Measurements from ENCODE around the gene PLEKHA8. TPM values are rescaled to one million over a fixed set of nuclear protein-coding genes. Genes with fewer than 3 reads are reported as not detected.
"Not testable (repeated sequence)": the region's sequence is repeated elsewhere in the genome, so short reads cannot be mapped to it uniquely, and the experiment has no call there.

The PLEKHA8 gene
- total RNA-seq, 1 donor from 2014 or later = 62.7 TPM

DNA sequence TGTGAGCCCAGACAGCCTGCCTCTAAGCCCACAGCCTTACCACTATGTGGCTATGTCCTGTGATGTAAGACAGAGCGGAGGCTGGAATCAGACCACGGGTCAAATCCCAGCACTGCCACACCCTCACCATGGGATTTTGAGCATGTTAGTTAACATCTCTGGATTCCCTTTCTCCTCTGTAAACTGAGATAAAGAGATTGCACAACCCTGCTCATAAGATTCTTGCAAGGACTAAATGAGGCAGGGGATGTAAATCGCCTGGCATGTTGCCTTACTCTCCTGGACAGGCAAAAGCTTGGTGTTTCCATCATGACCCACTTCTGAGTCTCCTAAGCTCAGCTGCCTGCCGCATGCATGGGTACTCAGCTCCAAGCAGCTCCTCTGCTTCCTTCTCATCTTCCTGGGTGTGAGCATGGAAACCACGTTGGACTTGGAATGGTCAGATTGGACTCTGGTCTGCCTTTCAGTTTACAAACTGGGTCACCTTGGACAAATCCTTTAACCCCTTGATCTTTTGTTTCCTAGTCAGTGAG is 65.3 kb downstream of the PLEKHA8 start:
- Histone ChIP-seq H3K36me3 (peaks cover 7% of the 10 kb centered on the region), H3K9me3 (ENCODE audit: low read depth) (no peaks in the 10 kb centered on the region), H3K27ac (no peak overlapping the region), H3F3A (ENCODE audit: low read depth) (no peaks in the 10 kb centered on the region), H2AFZ (replicated peaks) (no peak overlapping the region), H3K4me3 (no peak overlapping the region), H3K9ac (no peak overlapping the region), H4K20me1 (ENCODE audit: low read depth) (no peaks in the 10 kb centered on the region), H3K4me2 (no peak overlapping the region), H3K79me2 (ENCODE audit: low read depth) (no peaks in the 10 kb centered on the region), H3K4me1 (no peaks in the 10 kb centered on the region), H3K27me3 (no peaks in the 10 kb centered on the region)
- Mint-ChIP-seq H3K9me3 (peaks cover 27% of the 10 kb centered on the region), H3K36me3 (peaks cover 22% of the 10 kb centered on the region), H3K27ac (no peak overlapping the region), H3K27me3 (ENCODE audit: insufficient read depth, low read depth) (no peaks in the 10 kb centered on the region), H3K4me3 (no peak overlapping the region), H3K4me1 (no peaks in the 10 kb centered on the region)
- TF ChIP-seq, protein P1, sequence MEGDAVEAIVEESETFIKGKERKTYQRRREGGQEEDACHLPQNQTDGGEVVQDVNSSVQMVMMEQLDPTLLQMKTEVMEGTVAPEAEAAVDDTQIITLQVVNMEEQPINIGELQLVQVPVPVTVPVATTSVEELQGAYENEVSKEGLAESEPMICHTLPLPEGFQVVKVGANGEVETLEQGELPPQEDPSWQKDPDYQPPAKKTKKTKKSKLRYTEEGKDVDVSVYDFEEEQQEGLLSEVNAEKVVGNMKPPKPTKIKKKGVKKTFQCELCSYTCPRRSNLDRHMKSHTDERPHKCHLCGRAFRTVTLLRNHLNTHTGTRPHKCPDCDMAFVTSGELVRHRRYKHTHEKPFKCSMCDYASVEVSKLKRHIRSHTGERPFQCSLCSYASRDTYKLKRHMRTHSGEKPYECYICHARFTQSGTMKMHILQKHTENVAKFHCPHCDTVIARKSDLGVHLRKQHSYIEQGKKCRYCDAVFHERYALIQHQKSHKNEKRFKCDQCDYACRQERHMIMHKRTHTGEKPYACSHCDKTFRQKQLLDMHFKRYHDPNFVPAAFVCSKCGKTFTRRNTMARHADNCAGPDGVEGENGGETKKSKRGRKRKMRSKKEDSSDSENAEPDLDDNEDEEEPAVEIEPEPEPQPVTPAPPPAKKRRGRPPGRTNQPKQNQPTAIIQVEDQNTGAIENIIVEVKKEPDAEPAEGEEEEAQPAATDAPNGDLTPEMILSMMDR (IDR thresholded peaks at IDR 0.05) = no peak
- TF ChIP-seq EZH2 (IDR thresholded peaks at IDR 0.05) (no peak), EZH2phosphoT487 (IDR thresholded peaks at IDR 0.05) (no peak)
- DNase-seq (ENCODE audit: low spot score) = no peak

DNA sequence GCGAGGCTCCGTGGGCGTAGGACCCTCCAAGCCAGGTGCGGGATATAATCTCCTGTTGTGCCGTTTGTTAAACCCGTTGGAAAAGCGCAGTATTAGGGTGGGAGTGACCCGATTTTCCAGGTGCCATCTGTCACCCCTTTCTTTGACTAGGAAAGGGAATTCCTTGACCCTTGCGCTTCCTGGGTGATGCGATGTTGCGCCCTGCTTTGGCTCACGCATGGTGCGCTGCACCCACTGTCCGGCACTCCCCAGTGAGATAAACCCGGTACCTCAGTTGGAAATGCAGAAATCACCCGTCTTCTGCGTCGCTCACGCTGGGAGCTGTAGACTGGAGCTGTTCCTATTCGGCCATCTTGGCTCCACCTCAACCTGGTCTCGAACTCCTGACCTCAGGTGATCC is 70.4 kb downstream of the PLEKHA8 start:
- not testable (repeated sequence) for H3K27me3 ChIP-seq, H3K4me2 ChIP-seq
- peaks cover 39% of the 10 kb centered on the region for H3K36me3 Mint-ChIP-seq

DNA sequence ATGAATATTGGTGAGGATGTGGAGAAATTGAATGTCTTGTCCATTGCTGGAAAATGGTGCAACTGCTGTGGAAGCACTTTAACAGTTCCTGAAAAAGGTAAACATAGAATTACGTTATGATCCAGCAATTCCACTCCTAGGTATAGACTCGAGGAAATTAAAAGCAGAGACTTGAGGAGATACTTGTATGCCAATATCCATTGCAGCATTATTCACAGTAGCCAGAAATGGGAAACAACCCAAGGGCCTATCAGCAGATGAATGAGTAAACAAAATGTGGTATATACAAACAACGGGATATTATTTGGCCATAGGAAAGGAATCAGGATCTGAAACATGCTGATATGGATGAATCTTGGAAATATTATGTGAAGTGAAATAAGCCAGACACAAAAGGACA is 74.1 kb downstream of the PLEKHA8 start:
- Mint-ChIP-seq H3K4me3 (no peak overlapping the region), H3K27me3 (ENCODE audit: insufficient read depth, low read depth) (no peaks in the 10 kb centered on the region), H3K4me1 (no peaks in the 10 kb centered on the region), H3K27ac (no peak overlapping the region), H3K9me3 (peaks cover 22% of the 10 kb centered on the region), H3K36me3 (peaks cover 28% of the 10 kb centered on the region)
- Histone ChIP-seq H3K36me3 (peaks cover 4% of the 10 kb centered on the region), H3F3A (ENCODE audit: low read depth) (no peaks in the 10 kb centered on the region), H3K4me3 (no peak overlapping the region), H3K27ac (no peak overlapping the region), H2AFZ (replicated peaks) (no peak overlapping the region), H3K79me2 (ENCODE audit: low read depth) (no peaks in the 10 kb centered on the region), H3K9ac (no peak overlapping the region), H3K4me2 (no peak overlapping the region), H3K27me3 (no peaks in the 10 kb centered on the region), H4K20me1 (ENCODE audit: low read depth) (no peaks in the 10 kb centered on the region), H3K4me1 (no peaks in the 10 kb centered on the region), H3K9me3 (ENCODE audit: low read depth) (peaks cover 12% of the 10 kb centered on the region)
- TF ChIP-seq EZH2 (IDR thresholded peaks at IDR 0.05) (no peak), EZH2phosphoT487 (IDR thresholded peaks at IDR 0.05) (no peak)
- TF ChIP-seq, protein P1 (IDR thresholded peaks at IDR 0.05) = no peak
- no peak for DNase-seq (ENCODE audit: low spot score)

More for the DNA sequence above, 70.4 kb downstream of the PLEKHA8 start:
- H3K9me3 Mint-ChIP-seq = peaks cover 41% of the 10 kb centered on the region
- H3K4me1 ChIP-seq; H3K79me2 ChIP-seq (ENCODE audit: low read depth); H3K27ac ChIP-seq; H3K27ac Mint-ChIP-seq; H3K9ac ChIP-seq; DNase-seq (ENCODE audit: low spot score); H3K27me3 Mint-ChIP-seq (ENCODE audit: insufficient read depth, low read depth); H3K4me3 Mint-ChIP-seq; H3K4me1 Mint-ChIP-seq; H2AFZ ChIP-seq (replicated peaks); H3K4me3 ChIP-seq; H3F3A ChIP-seq (ENCODE audit: low read depth); H3K36me3 ChIP-seq; H4K20me1 ChIP-seq (ENCODE audit: low read depth): not testable (repeated sequence)
- H3K9me3 ChIP-seq (ENCODE audit: low read depth) = peaks cover 12% of the 10 kb centered on the region

DNA sequence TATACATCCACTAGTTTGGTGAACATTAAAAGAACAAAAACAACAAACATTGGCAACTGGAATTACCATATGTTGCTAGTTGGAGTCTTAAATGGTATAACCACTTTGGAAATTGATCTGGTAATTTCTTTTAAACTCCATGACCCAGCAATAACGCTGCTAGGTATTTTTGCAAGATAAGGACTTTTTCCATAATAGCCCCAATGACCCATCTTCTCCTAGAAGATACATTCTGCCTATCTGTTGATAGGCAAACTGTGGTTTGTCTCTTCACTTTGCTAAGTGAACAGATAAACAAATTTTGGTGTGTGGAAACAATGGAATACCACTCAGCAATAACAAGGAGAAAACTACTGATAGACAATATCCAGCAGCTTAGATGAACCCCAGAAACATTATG is 75.9 kb downstream of the PLEKHA8 start:
- no peak overlapping the region for H3K4me3 Mint-ChIP-seq
- Histone ChIP-seq H3K4me2 (no peak overlapping the region), H3K9ac (no peak overlapping the region), H3K4me1 (no peaks in the 10 kb centered on the region), H3K79me2 (ENCODE audit: low read depth) (no peaks in the 10 kb centered on the region), H3F3A (ENCODE audit: low read depth) (no peaks in the 10 kb centered on the region), H3K36me3 (peaks cover 4% of the 10 kb centered on the region), H3K27ac (no peak overlapping the region), H2AFZ (replicated peaks) (no peak overlapping the region), H3K9me3 (ENCODE audit: low read depth) (peaks cover 6% of the 10 kb centered on the region), H4K20me1 (ENCODE audit: low read depth) (no peaks in the 10 kb centered on the region), H3K4me3 (no peak overlapping the region), H3K27me3 (no peaks in the 10 kb centered on the region)
- no peak overlapping the region for H3K27ac Mint-ChIP-seq
- TF ChIP-seq, protein P1 (IDR thresholded peaks at IDR 0.05) = no peak
- TF ChIP-seq EZH2phosphoT487 (IDR thresholded peaks at IDR 0.05) (no peak), EZH2 (IDR thresholded peaks at IDR 0.05) (no peak)
- H3K27me3 Mint-ChIP-seq (ENCODE audit: insufficient read depth, low read depth) = no peaks in the 10 kb centered on the region
- no peaks in the 10 kb centered on the region for H3K4me1 Mint-ChIP-seq
- DNase-seq (ENCODE audit: low spot score) = no peak
- peaks cover 23% of the 10 kb centered on the region for H3K36me3 Mint-ChIP-seq
- H3K9me3 Mint-ChIP-seq = peaks cover 12% of the 10 kb centered on the region
